ENCODE data around the gene HSD17B13. TPM values are rescaled to one million over a fixed set of nuclear protein-coding genes. Genes with fewer than 3 reads are reported as not detected.
"Not testable (repeated sequence)": the region's sequence is repeated elsewhere in the genome, so short reads cannot be mapped to it uniquely, and the experiment has no call there.

Gene HSD17B13
- total and polyA plus RNA-seq, 3 experiments from 2014 or later: 0.22 TPM; not detected in 2

GRCh38 chr4:87337361-87337760, 14.7 kb upstream of the HSD17B13 start:
- Mint-ChIP-seq H3K4me3 (no peak overlapping the region), H3K27me3 (no peaks in the 10 kb centered on the region), H3K4me1 (no peaks in the 10 kb centered on the region), H3K9me3 (peaks cover 19 to 36% (median 33%) of the 10 kb centered on the region in 5 donors), H3K36me3 (peaks cover 32 to 83% (median 80%) of the 10 kb centered on the region in 3 donors), H3K27ac (peak overlapping the region in 1 of 8 donors; percentile 7)
- no peak for DNase-seq
- Histone ChIP-seq H3K9me3 (ENCODE audit: low read length) (peaks cover 12% of the 10 kb centered on the region), H3K4me3 (ENCODE audit: low read length) (no peak overlapping the region), H3K27me3 (ENCODE audit: insufficient read depth, low read length, poor library complexity, severe bottlenecking) (no peaks in the 10 kb centered on the region), H3K27ac (ENCODE audit: low read depth, low read length) (no peak overlapping the region), H3K4me1 (ENCODE audit: insufficient read depth, low read length) (no peaks in the 10 kb centered on the region), H3K36me3 (ENCODE audit: insufficient read depth, low read length) (peaks cover 8% of the 10 kb centered on the region)
- ChIA-PET CTCF (no interaction called here), POLR2A (no interaction called here)

GRCh38 chr4:87333267-87333666, 10.6 kb upstream of the HSD17B13 start:
- Histone ChIP-seq H3K4me1 (ENCODE audit: insufficient read depth, low read length) (no peaks in the 10 kb centered on the region), H3K27me3 (ENCODE audit: insufficient read depth, low read length, poor library complexity, severe bottlenecking) (no peaks in the 10 kb centered on the region), H3K27ac (ENCODE audit: low read depth, low read length) (no peak overlapping the region), H3K4me3 (ENCODE audit: low read length) (no peak overlapping the region), H3K9me3 (ENCODE audit: low read length) (peaks cover 12% of the 10 kb centered on the region), H3K36me3 (ENCODE audit: insufficient read depth, low read length) (no peaks in the 10 kb centered on the region)
- H3K27ac Mint-ChIP-seq: no peak overlapping the region
- H3K4me1 Mint-ChIP-seq: no peaks in the 10 kb centered on the region
- POLR2A ChIA-PET: no interaction called here
- DNase-seq: no peak
- H3K27me3 Mint-ChIP-seq: no peaks in the 10 kb centered on the region
- CTCF ChIA-PET: no interaction called here
- peaks cover 45 to 73% (median 64%) of the 10 kb centered on the region in 5 donors for H3K9me3 Mint-ChIP-seq
- peaks cover 17 to 81% (median 44%) of the 10 kb centered on the region in 3 donors for H3K36me3 Mint-ChIP-seq
- H3K4me3 Mint-ChIP-seq: no peak overlapping the region

- Mint-ChIP-seq H3K27me3 (no peaks in the 10 kb centered on the region), H3K27ac (no peak overlapping the region), H3K36me3 (peaks cover 5 to 57% (median 21%) of the 10 kb centered on the region in 3 donors), H3K9me3 (peaks cover 45 to 75% (median 60%) of the 10 kb centered on the region in 5 donors), H3K4me1 (no peaks in the 10 kb centered on the region), H3K4me3 (no peak overlapping the region)
- no peaks in the 10 kb centered on the region for H3K27me3 ChIP-seq (ENCODE audit: insufficient read depth, low read length, poor library complexity, severe bottlenecking)
- no peaks in the 10 kb centered on the region for H3K36me3 ChIP-seq (ENCODE audit: insufficient read depth, low read length)
- H3K9me3 ChIP-seq (ENCODE audit: low read length): peaks cover 12% of the 10 kb centered on the region
- H3K4me1 ChIP-seq (ENCODE audit: insufficient read depth, low read length): no peaks in the 10 kb centered on the region
- ChIA-PET CTCF (no interaction called here), POLR2A (no interaction called here)
- H3K27ac ChIP-seq (ENCODE audit: low read depth, low read length): no peak overlapping the region
- DNase-seq: no peak
- H3K4me3 ChIP-seq (ENCODE audit: low read length): no peak overlapping the region
These were observed 8.1 kb upstream of the HSD17B13 start for GRCh38 chr4:87330761-87331160.

- Histone ChIP-seq H3K4me3 (ENCODE audit: low read length) (no peak overlapping the region), H3K36me3 (ENCODE audit: insufficient read depth, low read length) (no peaks in the 10 kb centered on the region), H3K27ac (ENCODE audit: low read depth, low read length) (no peak overlapping the region), H3K27me3 (ENCODE audit: insufficient read depth, low read length, poor library complexity, severe bottlenecking) (no peaks in the 10 kb centered on the region), H3K9me3 (ENCODE audit: low read length) (no peaks in the 10 kb centered on the region), H3K4me1 (ENCODE audit: insufficient read depth, low read length) (no peaks in the 10 kb centered on the region)
- Mint-ChIP-seq H3K9me3 (peaks cover 24 to 46% (median 29%) of the 10 kb centered on the region in 5 donors), H3K36me3 (peaks cover 0 to 26% (median 1%) of the 10 kb centered on the region in 3 donors), H3K4me3 (no peak overlapping the region), H3K4me1 (no peaks in the 10 kb centered on the region), H3K27me3 (no peaks in the 10 kb centered on the region), H3K27ac (no peak overlapping the region)
- CTCF ChIA-PET: no interaction called here
- no peak for DNase-seq
- POLR2A ChIA-PET: no interaction called here
These were observed 4.5 kb upstream of the HSD17B13 start for GRCh38 chr4:87327136-87327535.

- ChIA-PET POLR2A (no interaction called here), CTCF (no interaction called here)
- no peaks in the 10 kb centered on the region for H3K4me1 Mint-ChIP-seq
- no peaks in the 10 kb centered on the region for H3K27me3 ChIP-seq (ENCODE audit: insufficient read depth, low read length, poor library complexity, severe bottlenecking)
- no peak overlapping the region for H3K4me3 ChIP-seq (ENCODE audit: low read length)
- DNase-seq: no peak
- no peak overlapping the region for H3K27ac ChIP-seq (ENCODE audit: low read depth, low read length)
- H3K4me3 Mint-ChIP-seq: no peak overlapping the region
- peaks cover 0 to 20% (median 1%) of the 10 kb centered on the region in 3 donors for H3K36me3 Mint-ChIP-seq
- peaks cover 18 to 39% (median 25%) of the 10 kb centered on the region in 5 donors for H3K9me3 Mint-ChIP-seq
- no peaks in the 10 kb centered on the region for H3K4me1 ChIP-seq (ENCODE audit: insufficient read depth, low read length)
- H3K27ac Mint-ChIP-seq: no peak overlapping the region
- no peaks in the 10 kb centered on the region for H3K27me3 Mint-ChIP-seq
- no peaks in the 10 kb centered on the region for H3K9me3 ChIP-seq (ENCODE audit: low read length)
- H3K36me3 ChIP-seq (ENCODE audit: insufficient read depth, low read length): no peaks in the 10 kb centered on the region
These were observed 3.8 kb upstream of the HSD17B13 start for GRCh38 chr4:87326460-87326859.

GRCh38 chr4:87321888-87322287, 794 bp downstream of the HSD17B13 start:
- CTCF ChIA-PET: no interaction called here
- H3K9me3 Mint-ChIP-seq: no peaks in the 10 kb centered on the region

GRCh38 chr4:87317527-87317926, 5.2 kb downstream of the HSD17B13 start:
- Histone ChIP-seq H3K27ac (ENCODE audit: low read depth, low read length) (no peak overlapping the region), H3K4me3 (ENCODE audit: low read length) (no peak overlapping the region), H3K36me3 (ENCODE audit: insufficient read depth, low read length) (no peaks in the 10 kb centered on the region), H3K27me3 (ENCODE audit: insufficient read depth, low read length, poor library complexity, severe bottlenecking) (no peaks in the 10 kb centered on the region), H3K4me1 (ENCODE audit: insufficient read depth, low read length) (no peaks in the 10 kb centered on the region), H3K9me3 (ENCODE audit: low read length) (no peaks in the 10 kb centered on the region)
- Mint-ChIP-seq H3K4me1 (no peaks in the 10 kb centered on the region), H3K4me3 (no peak overlapping the region), H3K9me3 (no peaks in the 10 kb centered on the region), H3K36me3 (peaks cover 0 to 1% (median 0%) of the 10 kb centered on the region in 3 donors), H3K27me3 (no peaks in the 10 kb centered on the region), H3K27ac (no peak overlapping the region)
- POLR2A ChIA-PET: no interaction called here
- no peak for DNase-seq
- CTCF ChIA-PET: no interaction called here

More at GRCh38 chr4:87321888-87322287, 794 bp downstream of the HSD17B13 start:
- no peaks in the 10 kb centered on the region for H3K9me3 ChIP-seq (ENCODE audit: low read length)
- H3K36me3 ChIP-seq (ENCODE audit: insufficient read depth, low read length): no peaks in the 10 kb centered on the region
- Mint-ChIP-seq H3K27ac (no peak overlapping the region), H3K36me3 (peaks cover 0 to 1% (median 0%) of the 10 kb centered on the region in 3 donors), H3K27me3 (no peaks in the 10 kb centered on the region), H3K4me1 (no peaks in the 10 kb centered on the region), H3K4me3 (no peak overlapping the region)
- no peaks in the 10 kb centered on the region for H3K27me3 ChIP-seq (ENCODE audit: insufficient read depth, low read length, poor library complexity, severe bottlenecking)
- POLR2A ChIA-PET: no interaction called here
- H3K27ac ChIP-seq (ENCODE audit: low read depth, low read length): no peak overlapping the region
- H3K4me3 ChIP-seq (ENCODE audit: low read length): no peak overlapping the region
- H3K4me1 ChIP-seq (ENCODE audit: insufficient read depth, low read length): no peaks in the 10 kb centered on the region
- DNase-seq: no peak

GRCh38 chr4:87316961-87317360, 5.7 kb downstream of the HSD17B13 start:
- Histone ChIP-seq H3K27ac (ENCODE audit: low read depth, low read length) (no peak overlapping the region), H3K36me3 (ENCODE audit: insufficient read depth, low read length) (no peaks in the 10 kb centered on the region), H3K9me3 (ENCODE audit: low read length) (no peaks in the 10 kb centered on the region), H3K4me1 (ENCODE audit: insufficient read depth, low read length) (no peaks in the 10 kb centered on the region), H3K4me3 (ENCODE audit: low read length) (no peak overlapping the region), H3K27me3 (ENCODE audit: insufficient read depth, low read length, poor library complexity, severe bottlenecking) (no peaks in the 10 kb centered on the region)
- Mint-ChIP-seq H3K27me3 (no peaks in the 10 kb centered on the region), H3K4me1 (no peaks in the 10 kb centered on the region), H3K4me3 (no peak overlapping the region), H3K36me3 (peaks cover 0 to 1% (median 0%) of the 10 kb centered on the region in 3 donors), H3K9me3 (no peaks in the 10 kb centered on the region), H3K27ac (peak overlapping the region in 1 of 8 donors; percentile 17)
- DNase-seq: no peak
- ChIA-PET CTCF (no interaction called here), POLR2A (no interaction called here)

GRCh38 chr4:87315000-87315399, 7.7 kb downstream of the HSD17B13 start:
- H3K9me3 Mint-ChIP-seq; CTCF ChIA-PET; DNase-seq; H3K27me3 Mint-ChIP-seq; H3K4me1 ChIP-seq (ENCODE audit: insufficient read depth, low read length); H3K27ac ChIP-seq (ENCODE audit: low read depth, low read length); H3K36me3 Mint-ChIP-seq; H3K9me3 ChIP-seq (ENCODE audit: low read length); H3K4me3 Mint-ChIP-seq; H3K4me1 Mint-ChIP-seq; H3K27me3 ChIP-seq (ENCODE audit: insufficient read depth, low read length, poor library complexity, severe bottlenecking); H3K4me3 ChIP-seq (ENCODE audit: low read length); H3K36me3 ChIP-seq (ENCODE audit: insufficient read depth, low read length); POLR2A ChIA-PET; H3K27ac Mint-ChIP-seq: not testable (repeated sequence)
